ENCODE results near the gene HMGA1.

DNA sequence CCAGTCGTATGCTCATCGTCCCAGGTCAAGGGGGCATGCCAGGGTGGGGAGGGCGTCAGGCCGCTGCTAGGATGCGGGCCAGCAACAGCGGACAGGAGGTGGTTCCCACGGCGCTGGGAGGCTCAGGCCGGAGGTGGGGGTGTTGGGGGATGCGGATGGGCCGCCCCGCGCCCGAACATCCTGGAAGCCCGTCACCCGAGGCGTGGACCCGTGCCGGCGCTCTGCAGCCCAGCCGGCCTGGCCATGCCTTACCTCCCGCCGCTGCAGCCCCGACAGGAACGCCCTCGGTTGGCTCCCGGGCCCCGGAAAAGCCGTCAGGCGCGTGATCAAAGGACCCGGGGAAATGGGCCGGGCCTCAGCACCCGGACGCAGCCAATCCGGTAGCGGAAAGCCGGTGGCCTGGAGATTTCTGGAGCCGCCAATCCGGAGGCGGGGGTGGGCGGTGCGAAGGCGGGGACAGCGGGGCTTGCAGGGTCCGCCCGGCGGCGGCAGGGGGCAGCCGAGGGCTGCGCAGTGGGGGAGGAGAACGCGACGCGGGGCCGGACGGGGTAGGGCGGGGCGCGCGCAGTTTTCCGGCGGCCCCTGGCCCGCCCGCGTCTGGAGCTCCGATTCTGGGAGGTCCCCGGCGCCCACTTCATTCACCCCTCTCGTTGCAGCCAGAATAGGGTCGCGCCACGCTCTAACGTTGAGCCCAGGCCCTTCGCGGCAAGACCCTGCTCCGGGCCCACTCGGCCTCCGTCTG lies 12.2 kb downstream of the HMGA1 start, which contains the start of gene SMIM29:
- TF ChIP-seq CTCF (IDR thresholded peaks at IDR 0.05) (peak; percentile 80 to 98 (median 96)), POLR2A (IDR thresholded peaks at IDR 0.05) (peak; percentile 69), POLR2AphosphoS5 (IDR thresholded peaks at IDR 0.05) (peak; percentile 72 to 89 (median 77)), EP300 (IDR thresholded peaks at IDR 0.05; ENCODE audit: low read depth) (no peak)
